ENCODE measurements around the gene NFIX. TPM values are rescaled to one million over a fixed set of nuclear protein-coding genes. Genes with fewer than 3 reads are reported as not detected.

The NFIX gene
- total RNA-seq, 1 donor from 2014 or later, result 76.5 TPM

- intact Hi-C loops (cut with DNase I), result no loop called here
Measured at GRCh38 chr19:13001166-13001501, 5.9 kb downstream of the NFIX start.

DNA sequence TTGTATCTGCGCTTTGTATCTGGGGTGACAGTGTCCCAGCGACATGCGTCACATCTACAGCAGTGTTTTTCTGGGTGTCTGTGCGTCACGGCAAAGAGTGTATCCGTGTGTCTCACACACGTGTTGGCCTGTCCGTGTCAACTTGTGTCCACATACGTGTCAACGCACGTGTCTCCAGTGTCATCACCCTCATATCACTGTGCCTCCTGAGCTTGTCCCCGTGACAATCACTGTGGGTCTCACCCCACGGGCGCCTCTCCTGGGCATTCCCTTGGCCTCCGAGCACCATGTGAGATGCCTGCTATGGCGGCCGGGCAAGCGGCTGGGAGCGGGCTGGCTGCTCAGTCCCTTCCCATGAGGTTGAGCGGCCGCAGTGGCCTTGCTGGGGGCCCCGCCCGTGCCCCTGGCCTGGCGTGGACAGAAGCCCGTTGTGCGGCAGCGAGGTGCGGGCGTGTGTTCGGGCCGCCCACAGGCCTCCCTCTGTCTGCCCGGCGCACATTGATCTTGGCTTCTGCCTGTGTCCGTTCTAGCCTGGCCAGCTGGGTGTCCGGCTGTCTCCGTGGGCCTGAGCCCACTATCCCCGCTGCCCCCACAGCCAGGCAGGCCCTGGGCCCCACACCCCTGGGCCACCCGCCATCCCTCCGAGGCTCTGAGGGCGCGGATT is 6.4 kb downstream of the NFIX start:
- Histone ChIP-seq H3K27ac (peak overlapping the region; percentile 95 to 98), H3K27me3 (no peaks in the 10 kb centered on the region), H3K4me1 (peaks cover 15 to 78% of the 10 kb centered on the region in 2 donors), H3K4me3 (peak overlapping the region; percentile 44 to 65), H3K36me3 (peaks cover 0 to 10% of the 10 kb centered on the region in 2 donors), H3K9me3 (no peaks in the 10 kb centered on the region)
- TF ChIP-seq, protein P1, sequence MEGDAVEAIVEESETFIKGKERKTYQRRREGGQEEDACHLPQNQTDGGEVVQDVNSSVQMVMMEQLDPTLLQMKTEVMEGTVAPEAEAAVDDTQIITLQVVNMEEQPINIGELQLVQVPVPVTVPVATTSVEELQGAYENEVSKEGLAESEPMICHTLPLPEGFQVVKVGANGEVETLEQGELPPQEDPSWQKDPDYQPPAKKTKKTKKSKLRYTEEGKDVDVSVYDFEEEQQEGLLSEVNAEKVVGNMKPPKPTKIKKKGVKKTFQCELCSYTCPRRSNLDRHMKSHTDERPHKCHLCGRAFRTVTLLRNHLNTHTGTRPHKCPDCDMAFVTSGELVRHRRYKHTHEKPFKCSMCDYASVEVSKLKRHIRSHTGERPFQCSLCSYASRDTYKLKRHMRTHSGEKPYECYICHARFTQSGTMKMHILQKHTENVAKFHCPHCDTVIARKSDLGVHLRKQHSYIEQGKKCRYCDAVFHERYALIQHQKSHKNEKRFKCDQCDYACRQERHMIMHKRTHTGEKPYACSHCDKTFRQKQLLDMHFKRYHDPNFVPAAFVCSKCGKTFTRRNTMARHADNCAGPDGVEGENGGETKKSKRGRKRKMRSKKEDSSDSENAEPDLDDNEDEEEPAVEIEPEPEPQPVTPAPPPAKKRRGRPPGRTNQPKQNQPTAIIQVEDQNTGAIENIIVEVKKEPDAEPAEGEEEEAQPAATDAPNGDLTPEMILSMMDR (IDR thresholded peaks at IDR 0.05), result no peak
- intact Hi-C loops (cut with DNase I), result loop anchor here (1.0 to 2.0 kb wide), 3 partner anchors 12 to 59 kb away; no protein-coding TSS in a partner anchor
- DNase-seq (ENCODE audit: low spot score in 2 of 2), result no peak

More at GRCh38 chr19:13001166-13001501, 5.9 kb downstream of the NFIX start:
- no peaks in the 10 kb centered on the region for H3K9me3 ChIP-seq
- H3K36me3 ChIP-seq, result peaks cover 0 to 10% of the 10 kb centered on the region in 2 donors
- TF ChIP-seq, protein P1 (IDR thresholded peaks at IDR 0.05), result no peak
- H3K27ac ChIP-seq, result peak overlapping the region; percentile 95 to 98
- DNase-seq (ENCODE audit: low spot score in 2 of 2), result no peak
- H3K4me3 ChIP-seq, result peak overlapping the region in 1 of 2 donors; percentile 65
- peaks cover 12 to 73% of the 10 kb centered on the region in 2 donors for H3K4me1 ChIP-seq
- no peaks in the 10 kb centered on the region for H3K27me3 ChIP-seq

GRCh38 chr19:13002166-13002898 is 7.1 kb downstream of the NFIX start:
- peaks cover 0 to 10% of the 10 kb centered on the region in 2 donors for H3K36me3 ChIP-seq
- peak overlapping the region; percentile 44 to 65 for H3K4me3 ChIP-seq
- peaks cover 20 to 80% of the 10 kb centered on the region in 2 donors for H3K4me1 ChIP-seq
- peak in 1 of 2 donors; percentile 87 for DNase-seq (ENCODE audit: low spot score in 2 of 2)
- H3K27ac ChIP-seq, result peak overlapping the region; percentile 95 to 98
- TF ChIP-seq, protein P1 (IDR thresholded peaks at IDR 0.05), result peak; percentile 7 to 60 (median 26)
- H3K27me3 ChIP-seq, result no peaks in the 10 kb centered on the region
- intact Hi-C loops (cut with DNase I), result loop anchor here (1.0 to 2.0 kb wide), 3 partner anchors 11 to 58 kb away; no protein-coding TSS in a partner anchor
- H3K9me3 ChIP-seq, result no peaks in the 10 kb centered on the region

DNA sequence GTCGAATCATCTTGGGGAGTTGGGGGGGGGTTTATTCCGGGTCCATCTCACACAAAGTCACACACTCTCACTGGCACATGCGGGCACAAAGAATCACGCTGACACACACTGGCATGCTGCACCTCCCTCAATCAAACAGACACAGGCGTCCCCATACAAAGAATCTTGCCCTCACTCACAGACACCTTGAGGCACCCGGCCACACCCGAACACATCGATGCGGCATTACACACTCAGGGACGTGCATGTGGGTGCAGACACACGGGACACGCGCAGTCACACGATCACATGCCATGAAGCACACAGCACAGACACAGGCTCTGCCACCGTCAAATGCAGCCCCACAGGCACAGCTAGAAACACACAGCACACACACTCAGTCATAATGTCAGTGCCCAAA is 7.8 kb downstream of the NFIX start:
- DNase-seq (ENCODE audit: low spot score in 2 of 2), result no peak
- TF ChIP-seq, protein P1 (IDR thresholded peaks at IDR 0.05), result no peak
- H3K4me3 ChIP-seq, result peak overlapping the region; percentile 44 to 65
- H3K27ac ChIP-seq, result peak overlapping the region; percentile 95 to 98
- peaks cover 20 to 81% of the 10 kb centered on the region in 2 donors for H3K4me1 ChIP-seq
- intact Hi-C loops (cut with DNase I), result loop anchor here (2.0 kb wide), 2 partner anchors 28 to 58 kb away; no protein-coding TSS in a partner anchor
- H3K9me3 ChIP-seq, result no peaks in the 10 kb centered on the region
- peaks cover 0 to 10% of the 10 kb centered on the region in 2 donors for H3K36me3 ChIP-seq
- no peaks in the 10 kb centered on the region for H3K27me3 ChIP-seq

DNA sequence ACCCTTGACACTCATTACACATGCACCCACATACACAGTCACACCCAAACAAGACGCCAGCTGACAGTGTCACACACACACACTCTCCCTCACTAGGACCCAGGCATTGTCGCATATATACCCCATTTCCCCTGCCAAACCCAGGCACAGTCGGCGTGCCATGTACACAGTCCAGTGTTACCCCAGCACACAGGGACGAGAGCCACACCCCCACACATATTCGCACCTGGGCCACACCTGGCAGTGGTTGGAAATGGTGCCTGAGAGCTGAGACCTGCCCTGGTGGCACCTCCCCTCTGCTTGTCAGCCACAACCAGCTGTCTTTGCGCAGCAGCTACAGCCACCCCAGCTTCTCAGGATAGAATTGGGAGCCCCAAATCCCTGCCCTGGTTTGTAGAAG is 9.0 kb downstream of the NFIX start:
- TF ChIP-seq, protein P1 (IDR thresholded peaks at IDR 0.05), result no peak
- Histone ChIP-seq H3K4me1 (peaks cover 30 to 81% of the 10 kb centered on the region in 2 donors), H3K4me3 (no peak overlapping the region), H3K36me3 (peaks cover 0 to 11% of the 10 kb centered on the region in 2 donors), H3K9me3 (no peaks in the 10 kb centered on the region), H3K27me3 (no peaks in the 10 kb centered on the region), H3K27ac (peak overlapping the region; percentile 95 to 98)
- DNase-seq (ENCODE audit: low spot score in 2 of 2), result no peak
- intact Hi-C loops (cut with DNase I), result no loop called here
